Stimulated activated CD8-positive, alpha-beta memory T cell treated with anti-CD3 and anti-CD28 coated beads, Interleukin-15, amount 100 ng/mL, for 24 hours (primary cell): Measurements from ENCODE around the gene ZNF660.

Experiments used
- DNase-seq: peaks from one replicate; pipeline ENCODE4 v3.0.0-alpha.2; 2020; ENCODE audit warnings: low read depth

ZNF660 gene

GRCh38 chr3:44632193-44632592 lies 47.4 kb downstream of the ZNF660 start:
- DNase-seq: no peak

- DNase-seq: no peak
These were observed 57.6 kb downstream of the ZNF660 start for GRCh38 chr3:44642337-44642736.

- DNase-seq: no peak
These were observed 58.3 kb downstream of the ZNF660 start for GRCh38 chr3:44643024-44643423.

- no peak for DNase-seq
These were observed 63.0 kb downstream of the ZNF660 start for GRCh38 chr3:44647771-44648170.

GRCh38 chr3:44648564-44649229 lies 63.9 kb downstream of the ZNF660 start, which contains the start of gene ZNF35:
ZNF35 (plus strand) TSS chr3:44648732; CDS start chr3:44651068, 2,336 bp downstream.
- no peak for DNase-seq
